ENCODE data around the gene TMEM260. TPM values are rescaled to one million over a fixed set of nuclear protein-coding genes. Genes with fewer than 3 reads are reported as not detected.

Gene TMEM260
- total RNA-seq, 4 donors from 2014 or later: 2.6 to 10.5 (median 5.3) TPM

Other genes starting within 250 kb of the TMEM260 start
- gene OTX2, start 230.7 kb downstream of the TMEM260 start, total RNA-seq: not detected